ENCODE measurements around the gene ITGB3.

GRCh38 chr17:47223460-47223859, 30.2 kb upstream of the ITGB3 start:
- TF ChIP-seq, protein P1, sequence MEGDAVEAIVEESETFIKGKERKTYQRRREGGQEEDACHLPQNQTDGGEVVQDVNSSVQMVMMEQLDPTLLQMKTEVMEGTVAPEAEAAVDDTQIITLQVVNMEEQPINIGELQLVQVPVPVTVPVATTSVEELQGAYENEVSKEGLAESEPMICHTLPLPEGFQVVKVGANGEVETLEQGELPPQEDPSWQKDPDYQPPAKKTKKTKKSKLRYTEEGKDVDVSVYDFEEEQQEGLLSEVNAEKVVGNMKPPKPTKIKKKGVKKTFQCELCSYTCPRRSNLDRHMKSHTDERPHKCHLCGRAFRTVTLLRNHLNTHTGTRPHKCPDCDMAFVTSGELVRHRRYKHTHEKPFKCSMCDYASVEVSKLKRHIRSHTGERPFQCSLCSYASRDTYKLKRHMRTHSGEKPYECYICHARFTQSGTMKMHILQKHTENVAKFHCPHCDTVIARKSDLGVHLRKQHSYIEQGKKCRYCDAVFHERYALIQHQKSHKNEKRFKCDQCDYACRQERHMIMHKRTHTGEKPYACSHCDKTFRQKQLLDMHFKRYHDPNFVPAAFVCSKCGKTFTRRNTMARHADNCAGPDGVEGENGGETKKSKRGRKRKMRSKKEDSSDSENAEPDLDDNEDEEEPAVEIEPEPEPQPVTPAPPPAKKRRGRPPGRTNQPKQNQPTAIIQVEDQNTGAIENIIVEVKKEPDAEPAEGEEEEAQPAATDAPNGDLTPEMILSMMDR (IDR thresholded peaks at IDR 0.05; ENCODE audit: low read depth, low read length), result no peak
- no peak for TF ChIP-seq EZH2phosphoT487 (IDR thresholded peaks at IDR 0.05; ENCODE audit: low read depth)
